Activated naive CD4-positive, alpha-beta T cell treated with anti-CD3 and anti-CD28 coated beads, Interleukin-2, amount 50 U/mL, for 24 hours (primary cell): Measurements from ENCODE around the gene SPDYC.
A peak's percentile ranks its signal among the peaks of the same experiment; 100 is the strongest.

Experiments
- H3K27ac Mint-ChIP-seq: one replicate; pipeline ENCODE4 v1.8.0; 2021; ENCODE audit warnings: mild to moderate bottlenecking, mixed read lengths
- H3K27me3 Mint-ChIP-seq: one replicate; pipeline ENCODE4 v1.8.0; 2021; ENCODE audit warnings: mixed read lengths
- H3K36me3 Mint-ChIP-seq: one replicate; pipeline ENCODE4 v1.8.0; 2021; ENCODE audit warnings: mixed read lengths
- H3K4me1 Mint-ChIP-seq: one replicate; pipeline ENCODE4 v1.8.0; 2021; ENCODE audit warnings: mixed read lengths
- H3K4me3 Mint-ChIP-seq: one replicate; pipeline ENCODE4 v1.8.0; 2021; ENCODE audit warnings: mild to moderate bottlenecking, mixed read lengths
- H3K9me3 Mint-ChIP-seq: one replicate; pipeline ENCODE4 v1.8.0; 2021; ENCODE audit warnings: mixed read lengths

The SPDYC gene

DNA sequence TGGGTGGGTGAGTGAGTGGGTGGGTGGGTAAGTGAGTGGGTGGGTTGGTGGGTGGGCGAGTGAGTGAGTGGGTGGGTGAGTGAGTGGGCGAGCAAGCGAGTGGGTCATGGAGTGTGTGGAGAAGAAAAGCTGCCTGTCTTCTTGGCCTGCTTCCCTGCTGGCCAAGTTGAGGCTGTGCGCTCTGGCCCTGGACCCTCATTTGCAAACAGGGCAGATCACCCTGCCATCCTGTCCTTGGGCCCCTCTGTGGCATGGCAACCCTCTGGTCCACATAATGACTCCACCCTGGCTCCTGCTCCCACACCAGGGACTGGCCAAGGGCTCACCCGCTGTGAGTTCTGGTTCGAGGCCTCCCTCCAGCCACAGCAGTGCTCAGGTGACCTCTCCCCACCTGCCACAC, 46.8 kb downstream of the SPDYC start:
- H3K4me3 Mint-ChIP-seq, result no peak overlapping the region
- peaks cover 31% of the 10 kb centered on the region for H3K4me1 Mint-ChIP-seq
- peaks cover 5% of the 10 kb centered on the region for H3K36me3 Mint-ChIP-seq
- H3K9me3 Mint-ChIP-seq, result peaks cover 6% of the 10 kb centered on the region
- peak overlapping the region; percentile 68 for H3K27ac Mint-ChIP-seq
- no peaks in the 10 kb centered on the region for H3K27me3 Mint-ChIP-seq

DNA sequence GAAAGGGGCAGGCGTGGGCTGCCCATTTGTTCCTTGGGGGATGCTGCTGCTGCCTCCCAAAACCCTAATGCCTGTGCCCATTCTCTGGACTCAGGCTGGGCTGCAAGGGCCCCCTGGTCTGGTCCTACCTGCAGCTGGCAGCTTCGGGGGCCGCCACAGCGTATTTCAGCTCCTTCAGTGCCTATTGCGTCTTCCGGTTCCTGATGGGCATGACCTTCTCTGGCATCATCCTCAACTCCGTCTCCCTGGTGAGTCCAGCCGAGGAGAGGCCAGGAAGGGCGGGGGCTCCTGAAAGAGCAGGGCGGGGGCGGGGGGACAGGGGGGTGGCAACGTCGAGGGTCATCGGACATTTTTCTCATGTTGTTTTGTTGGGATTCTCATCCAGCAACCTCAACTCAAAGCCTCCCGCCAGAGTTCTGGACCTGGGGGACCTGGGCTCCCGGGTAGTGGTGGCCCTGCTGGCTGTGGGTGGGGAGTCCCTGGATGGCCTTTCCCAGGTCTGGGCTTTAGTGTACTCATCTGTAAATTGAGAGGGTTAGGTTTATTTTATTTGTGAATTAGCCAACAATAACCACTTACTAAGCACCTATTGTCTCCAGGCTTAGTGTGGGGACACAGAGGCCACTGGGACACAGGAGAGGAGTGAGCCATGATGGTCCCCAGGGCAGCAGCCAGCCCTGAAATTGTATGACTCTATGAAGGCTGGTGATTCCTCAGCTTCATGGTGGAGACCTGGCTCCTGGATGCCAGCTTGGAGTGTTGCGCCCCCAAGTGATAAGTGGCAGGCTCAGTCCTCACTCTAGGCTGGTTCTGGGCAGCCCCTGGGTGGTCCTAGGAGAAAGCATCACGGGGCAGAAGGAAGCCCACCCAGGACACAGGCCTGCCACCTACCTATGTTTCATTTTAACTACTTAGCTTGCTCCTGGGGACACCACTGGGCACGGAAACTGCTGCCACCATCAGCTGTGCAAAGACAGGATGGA, 47.7 kb downstream of the SPDYC start:
- H3K36me3 Mint-ChIP-seq, result peaks cover 5% of the 10 kb centered on the region
- no peaks in the 10 kb centered on the region for H3K27me3 Mint-ChIP-seq
- no peak overlapping the region for H3K4me3 Mint-ChIP-seq
- H3K9me3 Mint-ChIP-seq, result peaks cover 6% of the 10 kb centered on the region
- peak overlapping the region; percentile 68 for H3K27ac Mint-ChIP-seq
- H3K4me1 Mint-ChIP-seq, result peaks cover 30% of the 10 kb centered on the region

DNA sequence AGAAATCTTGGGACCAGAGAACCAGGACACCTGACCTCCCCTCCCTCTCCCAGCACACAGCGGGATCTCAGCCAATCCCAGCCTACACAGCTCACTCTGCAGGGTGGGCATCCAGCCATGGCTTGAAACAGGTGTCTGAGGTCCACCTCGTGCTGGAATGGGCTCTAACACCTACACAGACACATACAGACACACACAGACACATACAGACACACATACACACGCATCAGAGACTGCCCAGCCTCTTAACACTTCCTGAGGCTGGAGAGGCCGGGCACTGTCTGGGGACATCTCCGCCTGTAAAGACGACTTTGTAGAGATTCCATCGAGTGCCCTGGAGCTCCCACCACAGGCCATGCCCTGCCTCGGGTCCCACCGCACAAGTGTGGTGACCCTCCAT, 48.4 kb downstream of the SPDYC start:
- H3K36me3 Mint-ChIP-seq, result peaks cover 5% of the 10 kb centered on the region

DNA sequence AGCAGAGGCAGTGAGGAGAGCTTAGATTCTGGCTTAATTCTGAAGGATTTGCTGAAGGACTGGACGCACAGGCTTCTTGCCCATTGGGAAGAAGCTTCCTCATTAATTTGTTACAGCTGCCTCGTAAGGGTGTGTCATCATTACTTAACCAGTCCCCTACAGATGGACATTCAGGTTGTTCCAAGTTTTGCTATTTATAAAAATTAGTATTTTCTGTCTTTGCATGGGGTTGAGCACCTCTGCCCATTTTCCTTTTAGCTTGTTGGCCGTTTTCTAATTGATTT, 49.8 kb downstream of the SPDYC start:
- no peak overlapping the region for H3K4me3 Mint-ChIP-seq
- no peaks in the 10 kb centered on the region for H3K27me3 Mint-ChIP-seq
- H3K27ac Mint-ChIP-seq, result no peak overlapping the region
- H3K9me3 Mint-ChIP-seq, result peaks cover 6% of the 10 kb centered on the region
- peaks cover 14% of the 10 kb centered on the region for H3K4me1 Mint-ChIP-seq
- H3K36me3 Mint-ChIP-seq, result peaks cover 5% of the 10 kb centered on the region

More for the DNA sequence above, 48.4 kb downstream of the SPDYC start:
- H3K9me3 Mint-ChIP-seq, result peaks cover 6% of the 10 kb centered on the region
- no peaks in the 10 kb centered on the region for H3K27me3 Mint-ChIP-seq
- H3K27ac Mint-ChIP-seq, result no peak overlapping the region
- peaks cover 23% of the 10 kb centered on the region for H3K4me1 Mint-ChIP-seq
- H3K4me3 Mint-ChIP-seq, result no peak overlapping the region

DNA sequence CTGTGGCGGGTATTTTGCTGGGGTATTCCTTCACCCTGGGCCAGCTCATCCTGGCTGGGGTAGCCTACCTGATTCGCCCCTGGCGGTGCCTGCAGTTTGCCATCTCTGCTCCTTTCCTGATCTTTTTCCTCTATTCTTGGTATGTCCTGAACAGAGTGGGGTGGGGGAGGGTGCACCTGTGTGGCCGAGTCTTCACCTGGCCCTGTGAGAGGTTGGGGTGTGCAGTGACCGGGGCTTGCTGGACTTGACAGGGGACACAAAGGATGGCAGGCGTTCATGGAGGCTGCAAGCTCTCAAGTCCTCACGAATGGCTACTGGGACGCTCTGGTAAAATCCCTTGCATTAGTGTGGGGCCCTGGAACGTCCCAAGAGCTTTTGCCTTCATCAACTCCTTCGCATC, 51.0 kb downstream of the SPDYC start:
- H3K27ac Mint-ChIP-seq, result no peak overlapping the region
- H3K27me3 Mint-ChIP-seq, result peaks cover 4% of the 10 kb centered on the region
- no peak overlapping the region for H3K4me3 Mint-ChIP-seq
- no peaks in the 10 kb centered on the region for H3K9me3 Mint-ChIP-seq
- H3K36me3 Mint-ChIP-seq, result no peaks in the 10 kb centered on the region
- H3K4me1 Mint-ChIP-seq, result peaks cover 14% of the 10 kb centered on the region
